H7 (cell line): ENCODE results near the gene ARPP21. TPM values are rescaled to one million over a fixed set of nuclear protein-coding genes. Genes with fewer than 3 reads are reported as not detected.

Experiments used
- DNase-seq: peaks from one replicate; pipeline ENCODE4 v3.0.0; 2012
- H3K27me3 ChIP-seq: 2 replicates; pipeline ENCODE4 v1.6.0; 2011; ENCODE audit warnings: mild to moderate bottlenecking, low read length; ENCODE audit not compliant: control insufficient read depth, insufficient read depth
- H3K36me3 ChIP-seq: replicated peaks from 2 replicates; pipeline ENCODE4 v1.5.1; 2011; ENCODE audit warnings: low read length; ENCODE audit not compliant: control insufficient read depth, insufficient read depth
- H3K4me3 ChIP-seq: 2 replicates; pipeline ENCODE4 v1.5.1; 2011; ENCODE audit warnings: low read depth, mild to moderate bottlenecking, control low read depth, low read length, moderate library complexity; ENCODE audit not compliant: insufficient read depth
- total RNA-seq: library from RNA; depleted of rRNA; stranded (reverse); fragments of >200 nt; shearing (Covaris generic); gene quantifications from 2 replicates; pipeline ENCODE4 v1.2.3, GENCODE V29; 2014

The ARPP21 gene
- total RNA-seq, 1 experiment from 2014 or later = not detected

DNA sequence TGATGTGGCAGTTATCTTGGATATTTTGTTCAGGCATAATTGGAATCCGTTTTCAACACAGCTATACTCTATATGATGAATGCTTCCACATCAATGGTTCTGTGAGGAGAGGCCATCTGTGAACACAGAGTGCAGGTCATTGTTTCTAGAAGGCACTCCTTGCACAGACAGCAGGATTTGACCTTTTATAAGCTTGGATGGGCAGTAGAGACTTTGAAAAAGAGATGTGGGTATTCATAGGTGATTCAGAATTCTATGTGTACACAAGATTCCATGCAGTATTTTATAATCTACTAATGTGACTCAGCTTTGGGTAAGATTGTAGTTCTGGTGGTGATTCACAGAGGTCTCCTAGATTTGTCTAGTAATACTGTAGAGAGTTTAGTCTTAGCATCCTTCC, 12.5 kb downstream of the ARPP21 start:
- Histone ChIP-seq H3K27me3 (no peaks in the 10 kb centered on the region), H3K4me3 (no peak overlapping the region), H3K36me3 (no peaks in the 10 kb centered on the region)
- no peak for DNase-seq

DNA sequence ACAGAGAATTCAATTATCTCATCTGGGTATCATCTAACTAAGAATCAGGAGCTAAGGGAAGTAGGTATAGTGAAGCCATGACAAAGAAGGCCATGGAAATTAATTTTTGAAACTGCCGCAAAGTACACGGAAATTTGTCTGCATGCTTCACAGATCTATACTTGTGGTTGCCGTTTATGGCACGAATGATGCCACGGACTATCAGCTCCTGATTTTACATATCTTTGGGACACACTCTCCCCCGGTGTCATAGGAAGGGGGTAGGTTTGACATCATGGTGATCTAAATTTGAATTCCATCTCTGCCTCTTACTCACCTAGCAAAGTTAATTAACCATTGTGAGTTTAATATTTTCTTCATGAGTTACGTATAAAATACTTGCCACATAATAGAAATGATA, 14.0 kb downstream of the ARPP21 start:
- DNase-seq = no peak

DNA sequence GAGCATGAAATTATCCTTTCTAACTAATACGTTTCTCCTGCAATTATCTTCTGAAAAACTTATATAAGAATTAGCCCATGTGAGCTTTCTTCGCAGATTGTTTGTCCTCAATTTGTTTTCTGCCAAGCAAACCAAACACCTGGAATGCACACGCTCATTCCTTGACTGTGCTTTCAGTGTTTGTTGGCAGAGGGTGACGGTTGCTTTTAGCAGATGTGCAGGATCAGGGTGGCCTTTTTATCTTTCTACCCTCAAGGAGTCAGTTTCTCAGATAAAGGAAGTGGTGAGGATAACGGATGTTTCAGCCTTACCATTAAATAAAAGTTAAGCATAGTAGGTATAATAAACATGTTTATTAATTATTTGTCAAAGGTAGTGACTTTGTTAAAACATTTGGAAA, 15.2 kb downstream of the ARPP21 start:
- Histone ChIP-seq H3K36me3 (no peaks in the 10 kb centered on the region), H3K27me3 (no peaks in the 10 kb centered on the region), H3K4me3 (no peak overlapping the region)
- DNase-seq = no peak

More for the DNA sequence above, 14.0 kb downstream of the ARPP21 start:
- no peaks in the 10 kb centered on the region for H3K27me3 ChIP-seq
- H3K36me3 ChIP-seq = no peaks in the 10 kb centered on the region
- no peak overlapping the region for H3K4me3 ChIP-seq

DNA sequence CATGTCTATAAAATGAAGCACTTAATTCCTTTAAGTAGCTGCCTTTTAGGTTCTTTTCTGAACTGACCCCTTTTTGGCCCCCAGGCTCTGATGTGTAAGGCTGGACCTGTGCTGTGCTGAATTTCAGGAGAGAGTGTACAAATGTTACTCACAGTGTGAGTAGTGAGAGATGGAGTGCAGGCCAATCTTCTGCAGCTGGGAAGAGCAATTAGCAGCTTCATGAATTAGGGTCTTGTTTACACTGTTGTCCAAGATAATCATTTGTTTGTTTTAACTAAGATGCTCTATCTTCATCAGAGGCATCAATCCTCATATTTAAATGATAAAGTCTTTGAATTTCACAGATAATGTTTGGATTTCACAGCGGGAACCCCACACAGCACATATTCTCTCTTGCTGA, 19.4 kb downstream of the ARPP21 start:
- DNase-seq = no peak
- no peaks in the 10 kb centered on the region for H3K27me3 ChIP-seq
- no peak overlapping the region for H3K4me3 ChIP-seq
- no peaks in the 10 kb centered on the region for H3K36me3 ChIP-seq

DNA sequence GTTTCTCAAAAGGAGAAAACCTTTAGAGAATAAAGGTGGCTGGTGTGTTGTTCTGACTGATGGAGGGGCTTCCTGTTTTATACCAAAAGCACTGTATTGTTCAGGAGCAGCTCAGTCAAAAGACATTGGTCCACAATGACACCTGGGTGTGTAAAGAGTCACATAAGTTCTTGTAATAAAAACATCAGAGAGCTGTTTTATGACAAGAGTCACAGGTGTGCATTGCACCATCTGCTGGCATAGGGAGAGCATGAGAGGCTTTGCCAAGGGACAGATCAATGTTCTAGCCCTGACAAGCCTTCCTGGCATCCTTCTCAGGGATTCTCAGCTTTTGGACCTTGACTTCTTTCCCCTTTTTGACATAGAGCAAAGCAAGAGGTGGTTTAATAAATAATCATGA, 20.4 kb downstream of the ARPP21 start:
- H3K4me3 ChIP-seq = no peak overlapping the region
- no peaks in the 10 kb centered on the region for H3K27me3 ChIP-seq
- no peak for DNase-seq
- H3K36me3 ChIP-seq = no peaks in the 10 kb centered on the region

DNA sequence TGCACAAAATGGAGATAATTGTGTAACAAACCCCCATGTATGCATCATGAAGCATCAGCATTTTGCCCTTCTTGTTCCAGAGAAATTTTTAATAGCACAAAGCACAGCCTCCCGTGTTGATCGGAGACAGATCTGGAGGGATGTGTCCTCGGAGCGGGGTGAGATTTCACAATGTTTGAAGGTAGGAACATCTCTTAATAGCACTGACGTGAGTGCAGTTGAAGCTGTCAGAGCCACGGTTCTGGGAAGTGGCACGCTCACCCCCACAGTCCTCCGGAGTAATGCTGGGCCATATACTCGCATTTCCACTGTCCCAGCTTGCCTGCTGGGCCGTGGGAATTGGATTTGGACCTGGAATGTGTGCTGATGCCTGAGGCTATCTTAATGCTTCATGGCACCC, 24.1 kb downstream of the ARPP21 start:
- no peak for DNase-seq
- no peaks in the 10 kb centered on the region for H3K36me3 ChIP-seq
- H3K4me3 ChIP-seq = no peak overlapping the region
- H3K27me3 ChIP-seq = no peaks in the 10 kb centered on the region

DNA sequence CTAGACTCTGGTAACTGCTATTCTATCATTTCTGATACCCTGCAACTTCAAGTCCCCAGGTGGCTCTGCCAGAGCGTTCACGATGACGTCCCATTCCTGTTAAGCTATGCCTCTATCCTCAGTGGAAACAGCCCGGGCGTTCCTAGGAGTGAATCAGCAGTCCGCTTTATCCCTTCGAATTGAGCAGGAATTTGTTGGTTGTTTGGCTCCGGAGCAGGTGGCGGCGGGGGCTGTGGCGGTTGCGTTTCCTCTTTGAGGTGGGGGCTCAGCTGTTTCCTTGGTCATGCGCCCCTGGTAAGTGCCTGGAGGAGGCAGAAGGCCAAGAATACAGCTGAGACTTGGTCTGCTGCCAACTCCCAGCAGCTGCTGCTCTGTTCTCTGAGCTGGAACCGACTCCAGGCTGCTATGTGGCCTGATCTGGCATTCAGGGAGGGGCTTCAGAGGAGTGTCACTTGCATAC, 25.2 kb downstream of the ARPP21 start:
- H3K36me3 ChIP-seq = no peaks in the 10 kb centered on the region
- no peak for DNase-seq
- H3K4me3 ChIP-seq = no peak overlapping the region
- no peaks in the 10 kb centered on the region for H3K27me3 ChIP-seq

GRCh38 chr3:35665390-35666055, 26.2 kb downstream of the ARPP21 start:
- Histone ChIP-seq H3K4me3 (no peak overlapping the region), H3K36me3 (no peaks in the 10 kb centered on the region), H3K27me3 (no peaks in the 10 kb centered on the region)
- DNase-seq = no peak

DNA sequence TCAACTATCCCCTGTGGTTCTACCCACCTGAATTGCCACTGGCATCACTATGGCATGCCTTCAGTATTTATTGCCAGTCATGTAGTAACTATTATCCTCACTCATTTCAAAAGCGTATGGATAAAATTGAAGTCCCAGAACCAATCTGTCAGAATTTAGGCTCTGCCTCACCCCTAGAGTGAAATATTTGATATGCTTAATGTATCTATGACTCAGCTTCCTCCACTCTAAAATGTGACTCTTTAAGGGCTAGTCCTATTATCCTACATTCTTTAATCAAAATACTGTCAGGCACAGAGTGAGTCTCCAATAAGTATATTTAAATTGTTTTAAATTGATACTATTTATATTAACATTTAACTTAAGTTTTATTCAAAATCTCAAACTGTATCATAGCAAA, 27.6 kb downstream of the ARPP21 start:
- no peaks in the 10 kb centered on the region for H3K27me3 ChIP-seq
- no peak for DNase-seq
- no peak overlapping the region for H3K4me3 ChIP-seq
- no peaks in the 10 kb centered on the region for H3K36me3 ChIP-seq

GRCh38 chr3:35670408-35670965, 31.2 kb downstream of the ARPP21 start:
- no peaks in the 10 kb centered on the region for H3K36me3 ChIP-seq
- H3K4me3 ChIP-seq = no peak overlapping the region
- H3K27me3 ChIP-seq = no peaks in the 10 kb centered on the region
- DNase-seq = no peak

- Histone ChIP-seq H3K36me3 (no peaks in the 10 kb centered on the region), H3K4me3 (no peak overlapping the region), H3K27me3 (no peaks in the 10 kb centered on the region)
- DNase-seq = no peak
Measured at GRCh38 chr3:35671483-35671882, 32.2 kb downstream of the ARPP21 start.

- Histone ChIP-seq H3K36me3 (no peaks in the 10 kb centered on the region), H3K4me3 (no peak overlapping the region), H3K27me3 (no peaks in the 10 kb centered on the region)
- no peak for DNase-seq
Measured at GRCh38 chr3:35673017-35673416, 33.7 kb downstream of the ARPP21 start.

- no peak for DNase-seq
- H3K4me3 ChIP-seq = no peak overlapping the region
- H3K27me3 ChIP-seq = no peaks in the 10 kb centered on the region
- no peaks in the 10 kb centered on the region for H3K36me3 ChIP-seq
Measured at GRCh38 chr3:35674451-35675109, 35.3 kb downstream of the ARPP21 start.

GRCh38 chr3:35675206-35675605, 35.9 kb downstream of the ARPP21 start:
- Histone ChIP-seq H3K4me3 (no peak overlapping the region), H3K36me3 (no peaks in the 10 kb centered on the region), H3K27me3 (no peaks in the 10 kb centered on the region)
- DNase-seq = no peak

DNA sequence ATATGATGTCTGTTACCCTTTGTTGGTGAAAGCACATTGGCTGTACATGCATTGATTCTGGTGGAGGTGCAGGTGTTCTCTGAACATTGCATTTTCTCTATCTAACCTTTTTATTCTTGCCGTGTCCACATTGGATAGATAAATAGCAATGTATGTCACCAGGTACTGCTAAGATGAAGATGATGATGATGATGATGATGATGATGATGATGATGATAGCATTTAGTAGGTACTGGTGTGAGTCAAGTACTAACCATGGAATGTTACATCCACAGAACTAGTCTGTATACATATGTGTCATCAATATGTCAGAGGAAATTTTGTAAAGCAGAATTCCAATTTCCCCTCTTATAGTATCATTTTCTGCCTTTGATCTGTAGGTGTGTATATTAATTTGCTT, 36.3 kb downstream of the ARPP21 start:
- DNase-seq = no peak
- no peaks in the 10 kb centered on the region for H3K36me3 ChIP-seq
- H3K27me3 ChIP-seq = no peaks in the 10 kb centered on the region
- H3K4me3 ChIP-seq = no peak overlapping the region
